ENCODE data around the gene CTDP1. TPM values are rescaled to one million over a fixed set of nuclear protein-coding genes. Genes with fewer than 3 reads are reported as not detected.
"Not testable (repeated sequence)": the region's sequence is repeated elsewhere in the genome, so short reads cannot be mapped to it uniquely, and the experiment has no call there.

Gene CTDP1
- total RNA-seq, 4 donors from 2014 or later, result 20.7 to 36.2 (median 25.8) TPM

DNA sequence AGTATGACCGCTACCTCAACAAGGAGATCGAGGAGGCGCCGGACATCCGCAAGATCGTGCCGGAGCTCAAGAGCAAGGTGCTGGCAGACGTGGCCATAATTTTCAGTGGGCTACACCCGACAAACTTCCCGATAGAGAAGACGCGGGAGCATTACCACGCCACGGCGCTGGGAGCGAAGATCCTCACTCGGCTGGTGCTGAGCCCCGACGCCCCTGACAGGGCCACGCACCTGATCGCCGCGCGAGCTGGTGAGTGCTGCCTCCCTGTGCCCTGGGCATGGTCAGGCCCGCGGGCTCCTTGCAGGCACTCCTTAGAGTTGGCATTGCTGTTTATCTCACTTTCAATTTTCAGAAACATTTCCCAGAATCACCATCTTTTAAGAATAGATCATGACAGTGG, 35.7 kb downstream of the CTDP1 start:
- peaks cover 0 to 96% (median 0%) of the 10 kb centered on the region in 3 donors for H3K36me3 ChIP-seq
- no peak overlapping the region for H3K27ac ChIP-seq

DNA sequence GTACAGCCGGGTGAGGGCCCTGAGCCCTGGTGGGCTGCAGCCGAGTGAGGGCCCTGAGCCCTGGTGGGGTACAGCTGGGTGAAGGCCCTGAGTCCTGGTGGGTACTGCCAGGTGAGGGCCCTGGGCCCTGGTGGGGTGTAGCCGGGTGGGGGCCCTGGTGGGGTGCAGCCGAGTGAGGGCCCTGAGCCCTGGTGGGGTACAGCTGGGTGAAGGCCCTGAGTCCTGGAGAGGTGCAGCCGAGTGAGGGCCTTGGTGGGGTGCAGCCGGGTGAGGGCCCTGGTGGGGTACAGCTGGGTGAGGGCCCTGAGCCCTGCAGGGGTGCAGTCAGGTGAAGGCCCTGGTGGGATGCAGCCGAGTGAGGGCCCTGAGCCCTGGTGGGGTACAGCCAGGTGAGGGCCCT, 37.5 kb downstream of the CTDP1 start:
- Histone ChIP-seq H3K4me1 (no peaks in the 10 kb centered on the region), H3K27me3 (no peaks in the 10 kb centered on the region), H3K36me3 (peaks cover 0 to 95% (median 0%) of the 10 kb centered on the region in 3 donors), H3K4me3 (no peak overlapping the region), H3K27ac (no peak overlapping the region), H3K9me3 (no peaks in the 10 kb centered on the region)
- TF ChIP-seq CTCF (IDR thresholded peaks at IDR 0.05), result no peak
- no peak for TF ChIP-seq POLR2A (IDR thresholded peaks at IDR 0.05)
- no peak for DNase-seq

More for the DNA sequence above, 35.7 kb downstream of the CTDP1 start:
- Histone ChIP-seq H3K27me3 (no peaks in the 10 kb centered on the region), H3K4me1 (no peaks in the 10 kb centered on the region), H3K9me3 (no peaks in the 10 kb centered on the region), H3K4me3 (no peak overlapping the region)
- no peak for DNase-seq
- TF ChIP-seq POLR2A (IDR thresholded peaks at IDR 0.05) (no peak), CTCF (IDR thresholded peaks at IDR 0.05) (no peak)

GRCh38 chr18:79717555-79718074, 38.0 kb downstream of the CTDP1 start:
- Histone ChIP-seq H3K4me1 (no peaks in the 10 kb centered on the region), H3K9me3 (no peaks in the 10 kb centered on the region), H3K4me3 (no peak overlapping the region), H3K27me3 (no peaks in the 10 kb centered on the region), H3K27ac (no peak overlapping the region), H3K36me3 (peaks cover 0 to 91% (median 0%) of the 10 kb centered on the region in 3 donors)
- TF ChIP-seq POLR2A (IDR thresholded peaks at IDR 0.05) (no peak), CTCF (IDR thresholded peaks at IDR 0.05) (no peak)
- DNase-seq, result no peak

- H3K27me3 ChIP-seq, result no peaks in the 10 kb centered on the region
- H3K9me3 ChIP-seq, result no peaks in the 10 kb centered on the region
- no peak overlapping the region for H3K4me3 ChIP-seq
- H3K36me3 ChIP-seq, result peaks cover 0 to 91% (median 0%) of the 10 kb centered on the region in 3 donors
- no peak for TF ChIP-seq CTCF (IDR thresholded peaks at IDR 0.05)
- TF ChIP-seq POLR2A (IDR thresholded peaks at IDR 0.05), result no peak
- H3K4me1 ChIP-seq, result no peaks in the 10 kb centered on the region
- H3K27ac ChIP-seq, result no peak overlapping the region
- no peak for DNase-seq
Measured at GRCh38 chr18:79718126-79718525, 38.5 kb downstream of the CTDP1 start.

- no peaks in the 10 kb centered on the region for H3K27me3 ChIP-seq
- H3K4me1 ChIP-seq, result no peaks in the 10 kb centered on the region
- peaks cover 0 to 89% (median 0%) of the 10 kb centered on the region in 3 donors for H3K36me3 ChIP-seq
- no peak for DNase-seq
- H3K9me3 ChIP-seq, result no peaks in the 10 kb centered on the region
- H3K4me3 ChIP-seq, result no peak overlapping the region
- TF ChIP-seq CTCF (IDR thresholded peaks at IDR 0.05), result no peak
- TF ChIP-seq POLR2A (IDR thresholded peaks at IDR 0.05), result no peak
- no peak overlapping the region for H3K27ac ChIP-seq
Measured at GRCh38 chr18:79718878-79719477, 39.4 kb downstream of the CTDP1 start.

DNA sequence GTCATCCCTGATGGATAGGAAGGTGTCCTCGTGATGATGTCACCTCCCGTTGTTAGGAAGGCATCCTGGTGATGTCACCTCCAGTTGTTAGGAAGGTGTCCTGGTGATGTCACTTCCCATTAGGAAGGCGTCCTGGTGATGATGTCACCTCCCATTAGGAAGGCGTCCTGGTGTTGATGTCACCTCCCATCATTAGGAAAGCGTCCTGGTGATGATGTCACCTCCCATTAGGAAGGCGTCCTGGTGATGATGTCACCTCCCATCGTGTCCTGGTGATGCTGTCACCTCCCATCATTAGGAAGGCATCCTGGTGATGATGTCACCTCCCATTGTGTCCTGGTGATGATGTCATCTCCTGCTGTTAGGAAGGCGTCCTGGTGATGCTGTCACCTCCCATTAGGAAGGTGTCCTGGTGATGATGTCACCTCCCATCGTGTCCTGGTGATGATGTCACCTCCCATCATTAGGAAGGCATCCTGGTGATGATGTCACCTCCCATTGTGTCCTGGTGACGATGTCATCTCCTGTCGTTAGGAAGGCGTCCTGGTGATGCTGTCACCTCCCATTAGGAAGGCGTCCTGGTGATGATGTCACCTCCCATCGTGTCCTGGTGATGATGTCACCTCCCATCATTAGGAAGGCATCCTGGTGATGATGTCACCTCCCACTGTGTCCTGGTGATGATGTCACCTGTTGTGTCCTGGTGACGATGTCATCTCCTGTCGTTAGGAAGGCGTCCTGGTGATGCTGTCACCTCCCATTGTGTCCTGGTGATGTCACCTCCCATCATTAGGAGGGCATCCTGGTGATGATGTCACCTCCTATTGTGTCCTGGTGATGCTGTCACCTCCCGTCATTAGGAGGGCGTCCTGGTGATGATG, 40.1 kb downstream of the CTDP1 start:
- H3K4me1 ChIP-seq, H3K27ac ChIP-seq, DNase-seq, H3K9me3 ChIP-seq, H3K27me3 ChIP-seq, H3K4me3 ChIP-seq: not testable (repeated sequence)
- H3K36me3 ChIP-seq, result peaks cover 0 to 89% (median 0%) of the 10 kb centered on the region in 3 donors
